K562 (cell line): ENCODE measurements around the gene DUOX2. TPM values are rescaled to one million over a fixed set of nuclear protein-coding genes. Genes with fewer than 3 reads are reported as not detected.

Source experiments
- JUND ChIP-seq, 2 experiments: IDR thresholded peaks; 2 replicates in 1 of 2; 3 replicates in 1 of 2; pipeline ENCODE4 v1.6.1; 2011; ENCODE audit warnings: borderline replicate concordance in 2 of 2, low read depth in 2 of 2, low read length in 2 of 2, improper control_type of control experiment in 1 of 2, missing biosample characterization in 1 of 2, missing genetic modification characterization in 1 of 2, missing genetic modification reagents in 1 of 2
- MTA2 ChIP-seq: fragments of 450-650 bp; IDR thresholded peaks from 2 replicates; pipeline ENCODE4 v1.6.1; 2016; ENCODE audit warnings: low read depth
- SREBF2 ChIP-seq: sonication (generic); formaldehyde crosslinking; IDR thresholded peaks from 2 replicates; pipeline ENCODE4 v1.4.0; 2020; ENCODE audit warnings: mild to moderate bottlenecking, missing genetic modification reagents
- SRSF1 ChIP-seq: fragments of 200-400 bp; formaldehyde crosslinking; IDR thresholded peaks from 2 replicates; pipeline ENCODE4 v1.6.1; 2017; ENCODE audit warnings: mild to moderate bottlenecking, low read depth, low read length, moderate library complexity
- TEAD2 ChIP-seq: fragments of 450-650 bp; IDR thresholded peaks from 2 replicates; pipeline ENCODE4 v1.6.1; 2016; ENCODE audit warnings: missing genetic modification characterization, control low read depth, missing compliant biosample characterization
- TEAD4 ChIP-seq, 2 experiments: sonication (generic) in 1 of 2; formaldehyde crosslinking in 1 of 2; IDR thresholded peaks; 2 replicates each; pipeline versions ENCODE4 v1.6.1 to v1.8.0; 2012 to 2022; ENCODE audit warnings: borderline replicate concordance in 1 of 2, inconsistent platforms in 1 of 2, low read length in 1 of 2, mild to moderate bottlenecking in 1 of 2, missing genetic modification reagents in 1 of 2
- ZNF165 ChIP-seq: fragments of 250-450 bp; sonication (Bioruptor Pico); IDR thresholded peaks from 2 replicates; pipeline ENCODE4 v1.4.0; 2020; ENCODE audit warnings: borderline replicate concordance
- polyA plus RNA-seq, 8 experiments: library from polyadenylated mRNA; depleted of rRNA in 4 of 8; stranded (reverse) in 5 of 8; unstranded in 3 of 8; fragments of >200 nt; fragmentation: Nextera tagmentation in 2 of 8; fragmentation: Illumina TruSeq in 1 of 8; extraction: Ambion mirVana in 2 of 8; extraction: Trizol in 1 of 8; gene quantifications; 2 replicates each; pipeline versions ENCODE4 v1.2.1 to v1.2.3, GENCODE V29; 2011 to 2014; ENCODE audit warnings: inconsistent platforms in 1 of 8, missing spikeins in 1 of 8
- total RNA-seq, 7 experiments: library from RNA; depleted of rRNA in 6 of 7; stranded (reverse); fragments of >200 nt in 6 of 7; fragmentation: Illumina TruSeq in 2 of 7; extraction: Trizol in 2 of 7; gene quantifications; 2 replicates each; pipeline versions ENCODE4 v1.2.1 to v1.2.3, GENCODE V29; 2011 to 2021; ENCODE audit warnings: low replicate concordance in 1 of 7
- TF ChIP-seq, protein P1 (sequence below): fragments of 450-650 bp; IDR thresholded peaks from 2 replicates; pipeline ENCODE4 v1.6.1; 2016; ENCODE audit warnings: antibody characterized with exemption

The DUOX2 gene
- total and polyA plus RNA-seq, 9 of the 15 experiments (the other 6 are each of a cell fraction or from before 2014, with no cell fraction given), result 0.01 to 0.03 (median 0.02) TPM; not detected in 6

DNA sequence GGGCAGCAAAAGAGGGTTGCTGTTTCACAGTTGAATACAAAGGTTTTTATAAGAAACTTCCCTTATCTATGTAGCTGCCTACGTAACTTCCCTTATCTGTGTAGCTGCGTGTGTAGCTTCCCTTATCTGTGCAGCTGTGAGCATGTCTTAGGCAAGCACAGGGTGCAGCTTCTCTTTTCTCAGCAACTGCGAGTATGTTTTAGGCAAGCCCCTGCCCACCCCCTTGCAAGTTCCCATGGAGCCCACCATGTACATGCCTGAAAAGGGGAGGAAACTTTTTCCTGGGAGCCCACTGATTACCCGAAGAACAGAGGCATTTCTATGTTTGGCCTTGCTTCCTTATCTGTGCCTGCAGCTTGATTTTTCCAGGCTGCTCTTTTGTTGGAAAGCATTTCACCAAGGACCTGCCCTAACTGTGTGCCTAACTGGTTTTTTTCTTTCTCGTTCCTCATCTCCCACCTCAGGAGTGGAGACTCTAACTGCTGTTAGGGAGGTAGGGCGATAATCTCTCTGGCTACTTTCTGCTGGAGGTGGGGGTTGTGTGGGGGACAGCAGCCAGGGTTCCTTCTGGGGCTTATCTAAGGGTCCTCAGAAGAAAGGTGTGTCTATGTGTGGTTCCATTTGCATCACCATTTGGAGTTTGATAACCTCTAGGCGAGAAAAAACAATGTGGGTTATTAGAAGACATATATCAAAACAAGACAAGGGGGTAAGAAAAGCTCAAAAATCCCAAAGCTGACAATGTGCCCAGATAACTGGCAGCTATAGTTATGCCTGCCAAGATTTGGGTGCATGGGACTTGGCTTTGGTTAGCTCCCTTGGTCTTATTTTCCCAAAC lies 65.0 kb downstream of the DUOX2 start (continued):
- peak; percentile 91 for TF ChIP-seq TEAD4 (IDR thresholded peaks at IDR 0.05; ENCODE audit: low read length)
- no peak for TF ChIP-seq TEAD4 (CRISPR knock-in tag; IDR thresholded peaks at IDR 0.05; ENCODE audit: borderline replicate concordance)
- peak; percentile 79 for TF ChIP-seq JUND (IDR thresholded peaks at IDR 0.05; ENCODE audit: borderline replicate concordance, low read depth, low read length)
- TF ChIP-seq JUND (tag; IDR thresholded peaks at IDR 0.05; ENCODE audit: borderline replicate concordance, low read depth, low read length), result peak; percentile 77; the same call in 2 of the 3 replicates
- no peak for TF ChIP-seq ZNF165
- no peak for TF ChIP-seq SRSF1
- TF ChIP-seq, protein P1, sequence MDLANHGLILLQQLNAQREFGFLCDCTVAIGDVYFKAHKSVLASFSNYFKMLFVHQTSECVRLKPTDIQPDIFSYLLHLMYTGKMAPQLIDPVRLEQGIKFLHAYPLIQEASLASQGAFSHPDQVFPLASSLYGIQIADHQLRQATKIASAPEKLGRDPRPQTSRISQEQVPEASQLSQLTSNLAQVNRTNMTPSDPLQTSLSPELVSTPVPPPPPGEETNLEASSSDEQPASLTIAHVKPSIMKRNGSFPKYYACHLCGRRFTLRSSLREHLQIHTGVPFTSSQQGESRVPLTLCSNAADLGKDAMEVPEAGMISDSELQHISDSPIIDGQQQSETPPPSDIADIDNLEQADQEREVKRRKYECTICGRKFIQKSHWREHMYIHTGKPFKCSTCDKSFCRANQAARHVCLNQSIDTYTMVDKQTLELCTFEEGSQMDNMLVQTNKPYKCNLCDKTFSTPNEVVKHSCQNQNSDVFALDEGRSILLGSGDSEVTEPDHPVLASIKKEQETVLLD, result peak; percentile 73
- no peak for TF ChIP-seq SREBF2 (CRISPR knock-in tag)
- peak; percentile 81 for TF ChIP-seq MTA2
- TF ChIP-seq TEAD2 (tag), result no peak
